Stimulated activated CD4-positive, alpha-beta T cell treated with anti-CD3 and anti-CD28 coated beads, Interleukin-2, amount 100 ng/mL, for 24 hours (primary cell): ENCODE measurements around the gene STAT1.
"Not testable (repeated sequence)": the region's sequence is repeated elsewhere in the genome, so short reads cannot be mapped to it uniquely, and the experiment has no call there.

Source experiments
- DNase-seq, 2 donors: peaks; one replicate each; pipeline ENCODE4 v3.0.0-alpha.2; 2020

Gene STAT1

DNA sequence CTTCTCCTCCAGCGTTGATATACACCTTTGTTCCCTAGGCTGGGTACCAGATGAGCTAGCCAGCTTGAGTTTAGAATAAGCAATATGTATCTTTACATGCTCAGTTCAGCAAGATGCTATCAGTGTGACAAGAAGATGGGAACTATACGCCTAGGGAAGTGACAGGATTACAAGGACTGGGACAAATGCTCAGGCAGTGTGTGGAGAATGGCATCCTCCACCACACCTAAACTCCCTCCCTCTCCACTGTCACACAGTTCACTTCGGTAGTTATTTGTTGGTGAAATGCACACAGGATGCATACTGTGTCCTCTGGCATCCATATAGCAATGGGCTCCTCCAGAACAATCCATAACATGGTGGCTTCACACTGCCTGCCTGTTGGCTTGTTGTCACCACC is 7.7 kb downstream of the STAT1 start:
- no peak for DNase-seq

DNA sequence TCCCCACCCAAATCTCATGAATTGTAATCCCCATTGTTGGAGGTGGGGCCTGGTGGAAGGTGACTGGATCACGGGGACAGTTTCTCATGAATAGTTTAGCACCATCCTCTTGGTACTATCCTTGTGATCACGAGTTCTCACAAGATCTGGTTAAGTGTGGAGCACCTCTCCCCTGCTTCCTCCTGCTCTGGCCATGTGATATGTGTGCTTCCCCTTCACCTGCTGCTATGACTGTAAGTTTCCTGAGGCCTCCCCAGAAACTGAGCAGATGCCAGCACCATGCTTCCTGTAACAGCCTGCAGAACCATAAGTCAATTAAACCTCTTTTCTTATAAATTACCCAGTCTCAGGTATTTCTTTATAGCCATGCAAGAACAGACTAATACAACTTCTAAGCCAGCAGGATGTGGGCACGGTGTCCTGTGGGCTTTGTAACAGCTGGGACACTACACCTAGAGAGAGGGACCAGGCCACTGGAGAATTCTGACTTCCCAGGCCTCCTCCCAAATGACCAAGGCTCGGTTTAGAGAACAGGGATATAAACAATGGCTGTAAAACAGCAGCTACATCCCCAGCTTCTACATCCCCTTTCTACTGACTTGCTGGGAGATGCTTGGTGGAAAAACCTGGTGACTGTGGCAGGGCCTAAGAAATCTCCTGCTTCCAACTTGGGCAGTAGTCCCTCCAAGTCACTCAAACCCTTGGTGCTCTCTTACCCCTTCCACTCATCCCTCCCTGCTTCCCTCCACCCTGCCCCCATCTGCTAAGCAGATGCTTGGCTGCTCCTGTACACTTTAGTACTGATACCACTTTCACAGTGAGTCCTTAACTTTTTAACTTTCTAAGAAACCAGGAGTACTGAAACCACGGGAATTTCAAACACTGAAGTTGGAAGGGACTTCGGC is 10.3 kb downstream of the STAT1 start:
- no peak for DNase-seq

DNA sequence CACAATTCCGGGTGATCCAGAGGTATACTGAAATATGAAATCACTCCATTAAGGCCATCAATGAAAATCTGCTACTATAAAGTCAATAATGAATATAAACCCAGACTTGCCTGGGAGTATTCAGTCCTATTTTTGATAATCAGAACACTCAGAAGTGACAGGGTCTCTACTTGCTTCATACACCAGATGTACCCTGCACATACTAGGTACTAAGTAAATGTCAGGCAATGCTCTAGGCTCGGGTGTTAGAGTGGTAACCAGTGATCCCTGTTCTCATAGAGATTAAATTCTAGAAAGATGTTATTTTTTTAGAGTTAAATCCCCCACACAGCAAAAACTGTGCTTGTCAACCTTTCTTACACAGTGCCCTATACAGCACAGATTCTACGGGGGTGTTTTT is 12.3 kb downstream of the STAT1 start:
- DNase-seq = no peak

DNA sequence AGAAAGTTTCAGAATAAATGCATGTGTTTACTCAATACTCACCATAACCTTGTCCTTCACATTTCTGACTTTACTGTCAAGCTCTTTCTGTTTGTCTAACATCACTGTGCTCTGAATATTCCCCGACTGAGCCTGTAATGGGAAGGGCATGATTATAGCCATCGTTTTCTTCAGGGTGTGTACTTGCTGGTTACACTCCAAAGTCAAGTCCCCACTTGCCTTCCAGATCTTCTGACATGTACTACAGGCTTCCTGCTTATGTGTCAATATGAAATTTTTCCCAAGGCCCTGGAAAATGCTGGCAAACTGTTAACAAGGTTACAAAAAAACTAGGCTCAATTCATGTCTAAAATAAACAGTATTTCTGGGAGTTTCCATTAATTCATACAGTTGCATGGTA is 12.9 kb downstream of the STAT1 start:
- no peak for DNase-seq

DNA sequence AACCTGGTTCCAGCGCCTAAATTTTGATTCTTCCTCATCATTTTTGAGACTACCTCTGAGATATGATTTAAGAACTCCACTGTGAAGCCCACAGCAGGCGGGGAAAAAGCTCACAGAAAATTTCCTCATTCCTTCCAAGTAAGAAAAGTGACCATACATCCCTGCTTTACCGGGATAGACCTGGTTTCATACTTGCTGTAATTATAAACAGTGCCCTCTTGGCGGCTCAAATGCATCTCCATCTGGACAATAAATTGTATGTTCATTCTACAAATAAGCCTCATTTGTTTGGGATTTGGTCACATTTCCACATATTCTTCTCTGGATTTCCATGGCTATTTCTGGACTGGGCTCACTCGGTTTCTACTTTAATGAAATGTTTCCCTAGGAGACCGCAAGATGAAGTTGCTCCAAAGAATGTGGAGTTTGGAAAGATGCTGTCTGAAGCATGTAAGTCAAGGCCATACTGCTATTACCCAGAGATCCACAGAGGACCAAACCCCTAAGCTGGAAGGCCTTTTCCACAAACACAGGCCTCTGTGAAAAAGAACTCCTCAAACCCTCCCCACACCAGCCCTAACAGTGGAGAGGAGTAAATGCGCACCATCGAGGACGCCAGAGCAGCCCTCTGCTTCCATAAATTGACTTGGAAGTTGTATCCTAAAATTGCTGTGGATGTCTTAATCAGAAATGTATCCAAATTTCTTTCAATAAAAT is 13.9 kb downstream of the STAT1 start:
- no peak for DNase-seq

DNA sequence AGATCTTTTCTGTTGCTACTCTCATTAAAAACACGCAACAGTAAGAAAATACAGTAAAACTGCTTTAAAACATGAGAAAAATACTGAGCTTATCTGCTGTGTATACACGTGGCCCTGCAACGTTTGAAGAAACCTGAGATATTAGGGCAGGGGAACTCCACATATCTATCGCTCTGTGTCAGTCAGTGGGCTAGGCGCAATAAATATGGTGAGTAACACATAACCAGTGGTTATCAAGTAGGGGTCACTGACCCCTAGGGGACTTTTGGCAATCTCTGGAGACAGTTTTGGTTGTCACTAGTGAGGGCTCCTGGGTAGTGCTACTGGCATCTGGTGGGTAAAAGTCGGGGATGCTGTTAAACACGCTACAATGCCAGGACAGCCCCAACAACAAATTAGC is 14.9 kb downstream of the STAT1 start:
- no peak for DNase-seq

DNA sequence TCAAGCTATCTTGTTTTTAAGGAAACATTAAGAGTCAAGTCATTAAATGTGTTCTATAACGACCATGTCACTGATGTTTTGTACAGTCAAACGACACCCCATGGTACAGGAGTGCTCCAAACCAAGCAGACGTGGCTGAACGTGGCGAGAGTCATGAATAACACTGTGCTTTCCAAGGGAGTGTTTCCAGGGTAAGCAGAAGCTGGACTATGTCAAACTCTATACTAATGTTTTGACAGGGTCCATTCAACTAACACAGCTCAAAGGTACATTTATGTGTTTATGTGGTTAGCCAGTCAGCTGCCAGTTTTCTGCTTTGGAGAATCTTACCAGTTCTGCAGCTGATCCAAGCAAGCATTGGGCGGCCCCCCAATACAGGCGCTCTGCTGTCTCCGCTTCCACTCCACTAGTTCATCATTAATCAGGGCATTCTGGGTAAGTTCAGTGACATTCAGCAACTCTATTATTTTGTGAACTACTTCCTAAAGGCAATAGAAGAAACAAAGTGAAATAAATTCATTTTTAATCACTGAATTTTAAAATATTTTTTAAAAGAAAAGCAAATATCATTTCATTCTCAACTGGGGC is 16.4 kb downstream of the STAT1 start:
- DNase-seq = no peak

DNA sequence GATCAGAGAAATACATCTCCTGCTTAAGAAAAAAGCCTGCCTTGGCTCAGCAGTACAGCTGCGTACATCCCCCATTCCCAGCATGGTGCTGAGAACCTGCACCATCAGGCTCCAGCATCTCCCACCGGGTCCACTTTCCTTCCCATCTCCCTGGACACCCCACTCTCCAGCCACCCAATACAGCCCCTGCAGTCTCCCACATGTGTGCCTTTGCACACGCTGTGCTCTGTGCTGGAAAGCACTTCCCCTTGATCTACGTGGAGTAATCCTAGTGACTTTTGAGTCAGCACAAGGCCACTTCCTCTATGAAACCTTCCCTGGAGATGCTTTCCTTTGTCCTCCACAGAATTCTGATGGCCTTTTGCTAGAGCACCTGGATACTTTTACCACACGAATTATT is 17.0 kb downstream of the STAT1 start:
- DNase-seq = no peak

DNA sequence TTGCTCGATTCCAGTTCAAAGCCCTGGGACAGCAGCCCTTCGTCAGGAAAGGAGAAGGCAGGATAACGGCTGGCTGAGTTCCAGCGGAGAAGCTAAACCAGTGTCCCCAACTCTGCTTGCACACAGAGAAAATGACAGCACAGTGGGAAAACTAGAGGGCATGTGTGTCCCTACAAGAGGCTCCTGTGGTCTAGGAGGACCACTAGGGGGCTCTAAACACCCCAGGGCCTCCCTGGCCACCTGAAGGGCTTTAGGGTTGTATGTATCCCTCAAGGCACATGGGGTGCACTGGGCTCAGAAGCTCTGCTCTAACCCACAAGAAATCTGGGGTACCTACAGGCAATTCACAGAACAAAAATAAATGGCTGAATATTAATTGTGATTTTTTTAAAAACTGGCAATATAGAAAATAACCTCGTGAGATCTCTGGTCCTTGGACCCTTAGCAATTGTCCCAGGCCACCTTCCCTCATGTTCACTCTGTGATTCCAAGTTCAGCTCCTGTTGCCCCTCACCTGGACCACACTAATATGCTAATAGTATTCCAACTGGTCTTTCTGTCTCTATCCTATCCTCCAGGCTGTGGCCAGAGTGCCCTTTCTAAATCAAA is 17.5 kb downstream of the STAT1 start:
- DNase-seq = no peak

DNA sequence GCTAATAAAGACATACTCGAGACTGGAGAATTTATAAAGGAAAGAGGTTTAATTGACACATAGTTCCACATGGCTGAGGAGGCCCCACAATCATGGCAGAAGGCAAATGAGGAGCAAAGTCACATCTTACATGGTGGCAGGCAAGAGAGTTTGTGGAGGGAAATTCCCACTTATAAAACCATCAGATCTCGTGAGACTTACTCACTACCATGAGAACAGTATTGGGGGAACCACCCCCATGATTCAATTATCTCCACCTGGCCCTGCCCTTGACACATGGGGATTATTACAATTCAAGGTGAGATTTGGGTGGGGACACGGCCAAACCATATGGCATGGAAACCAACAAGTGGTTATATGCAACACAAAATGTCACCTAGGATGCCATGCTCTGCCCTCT is 18.7 kb downstream of the STAT1 start:
- not testable (repeated sequence) for DNase-seq

DNA sequence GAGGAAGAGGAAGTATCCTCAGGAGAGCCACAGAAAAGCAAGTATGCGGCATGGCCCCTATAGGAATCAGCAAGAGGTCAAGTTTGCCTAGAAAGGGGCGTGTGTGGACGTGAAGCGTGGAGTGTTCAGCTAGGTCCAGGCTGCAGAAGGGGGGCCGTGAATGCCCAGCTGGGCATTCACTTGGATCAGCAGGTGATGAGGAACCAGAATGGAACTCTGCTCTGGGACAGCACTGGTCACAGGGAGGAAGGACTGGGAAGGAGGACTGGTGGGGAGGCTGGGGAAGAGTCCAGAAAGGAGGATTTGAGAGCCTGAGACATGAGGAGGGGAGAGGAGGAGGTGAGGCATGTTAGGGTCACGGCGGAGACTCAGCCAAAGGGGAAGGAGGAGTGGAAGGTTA is 19.8 kb downstream of the STAT1 start:
- no peak for DNase-seq

DNA sequence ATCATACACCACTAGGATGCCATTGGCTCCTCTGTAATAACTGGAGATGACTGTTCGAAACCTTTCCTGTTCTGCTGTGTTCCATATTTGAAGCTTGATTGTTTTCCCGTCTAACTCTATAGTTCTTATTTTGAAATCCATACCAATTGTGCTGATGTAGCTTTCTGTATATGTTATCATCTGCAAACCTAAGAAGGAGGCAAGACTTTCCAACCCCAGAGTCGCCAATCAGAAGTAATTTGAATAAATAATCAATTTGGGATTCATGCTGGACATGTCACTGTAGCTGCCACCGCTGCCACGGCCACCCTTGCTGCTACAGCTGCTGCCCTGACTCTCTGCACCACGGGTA is 20.7 kb downstream of the STAT1 start:
- no peak for DNase-seq

DNA sequence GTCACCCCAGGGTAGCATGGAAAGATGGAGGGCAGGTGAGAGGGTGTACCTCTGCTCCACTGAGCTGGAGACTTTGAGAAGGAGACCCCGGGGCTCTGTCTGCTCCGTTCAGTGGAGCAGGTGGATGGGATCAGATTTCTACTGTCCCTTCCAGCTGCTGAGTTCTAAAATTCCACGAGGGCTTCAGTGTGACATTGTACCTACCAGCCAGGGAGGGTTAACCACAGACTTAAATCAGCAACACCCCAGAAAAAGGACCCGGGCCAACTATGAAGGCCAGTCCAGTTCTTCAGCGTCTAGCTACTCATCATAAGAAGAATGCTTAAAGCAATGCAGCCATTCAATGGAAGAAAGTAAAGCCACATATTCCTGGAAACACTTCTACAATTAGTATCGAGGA is 23.8 kb downstream of the STAT1 start:
- no peak for DNase-seq

DNA sequence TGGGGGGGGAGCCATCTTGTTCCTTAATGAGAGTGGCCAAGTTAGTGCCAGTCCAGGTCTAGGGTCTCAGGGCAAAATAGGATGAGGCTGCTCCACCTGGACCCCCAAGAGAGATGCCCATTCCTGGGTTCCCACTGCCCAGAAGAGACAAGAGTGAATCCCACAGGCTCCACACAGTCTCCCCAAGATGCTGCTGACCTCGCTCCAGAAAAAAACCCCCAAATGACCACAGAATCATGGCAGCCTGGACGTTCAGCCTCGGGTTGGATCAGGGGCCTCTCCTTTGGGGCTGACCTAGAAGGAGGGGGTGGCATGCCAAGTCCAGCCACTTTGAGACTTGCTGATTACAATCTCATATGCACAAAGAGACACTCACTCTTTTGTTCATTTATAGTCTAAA is 25.1 kb downstream of the STAT1 start:
- DNase-seq = no peak

DNA sequence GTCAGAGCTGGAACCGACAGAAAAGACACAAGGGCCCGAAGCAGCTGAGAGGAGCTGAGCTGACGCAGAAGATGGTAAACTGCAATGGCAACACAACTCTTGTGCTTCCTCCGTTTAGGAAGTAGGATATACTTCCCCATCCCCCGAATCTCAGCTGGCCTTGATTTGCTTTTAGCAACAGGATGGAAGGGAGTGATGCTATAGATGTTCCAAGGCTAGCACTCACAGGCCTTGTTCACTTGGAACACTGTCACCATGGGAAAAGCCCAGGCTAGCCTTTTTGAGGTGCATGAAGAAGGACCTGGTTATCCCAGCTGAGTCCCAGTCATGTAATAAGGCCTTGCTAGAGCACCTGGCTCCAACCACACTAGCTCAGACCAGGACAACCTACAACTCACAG is 26.0 kb downstream of the STAT1 start:
- no peak for DNase-seq

DNA sequence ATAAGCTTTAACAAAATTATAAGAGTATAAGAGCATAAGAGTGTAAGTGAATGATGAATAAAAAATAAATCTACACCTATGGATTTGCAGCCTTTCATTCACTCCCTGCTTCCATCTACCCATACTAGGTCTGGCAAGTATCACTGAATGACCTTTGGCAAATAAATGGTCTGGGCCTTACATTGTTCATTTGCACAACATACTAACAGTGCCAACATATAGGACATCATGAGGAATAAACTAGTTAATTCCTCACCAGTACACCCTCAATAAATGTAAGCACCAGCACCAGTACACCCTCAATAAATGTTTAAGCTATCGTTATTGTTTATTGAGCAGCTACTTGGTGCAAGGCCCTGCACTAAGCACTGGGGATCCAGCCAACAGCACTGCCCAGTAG is 26.9 kb downstream of the STAT1 start:
- no peak for DNase-seq

DNA sequence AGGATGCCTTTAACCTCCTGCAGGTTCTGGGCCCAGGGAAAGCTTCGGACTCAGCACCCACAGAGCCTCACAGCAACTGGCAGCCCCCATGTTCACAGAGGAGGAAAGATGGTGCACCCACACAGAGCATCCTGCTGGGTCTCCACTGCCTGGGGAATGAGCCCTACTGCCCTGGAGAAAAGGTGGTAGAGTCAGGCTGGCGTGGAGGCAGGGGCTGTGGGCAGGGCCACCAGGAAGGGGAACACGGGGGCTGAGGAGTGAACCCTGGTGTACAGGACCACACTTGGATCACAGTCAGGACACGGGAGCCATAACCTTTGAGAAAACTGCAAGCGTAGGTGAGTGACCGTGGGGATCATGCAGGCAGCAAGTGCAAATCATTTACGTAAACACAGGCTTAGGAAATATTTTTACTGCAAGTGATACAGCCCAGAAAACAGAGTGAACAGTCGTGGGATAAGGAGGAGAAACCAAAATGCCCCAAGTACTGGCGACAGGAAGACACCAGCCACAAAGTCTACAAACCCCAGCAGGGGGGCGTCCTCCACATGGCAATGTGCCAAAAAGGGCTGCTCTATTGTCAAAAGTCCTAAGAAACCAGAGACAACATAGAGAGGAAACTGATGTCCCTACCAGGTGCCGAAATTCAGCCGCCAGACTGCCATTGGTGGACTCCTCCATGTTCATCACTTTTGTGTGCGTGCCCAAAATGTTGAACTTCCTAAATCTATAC is 27.6 kb downstream of the STAT1 start:
- no peak for DNase-seq

DNA sequence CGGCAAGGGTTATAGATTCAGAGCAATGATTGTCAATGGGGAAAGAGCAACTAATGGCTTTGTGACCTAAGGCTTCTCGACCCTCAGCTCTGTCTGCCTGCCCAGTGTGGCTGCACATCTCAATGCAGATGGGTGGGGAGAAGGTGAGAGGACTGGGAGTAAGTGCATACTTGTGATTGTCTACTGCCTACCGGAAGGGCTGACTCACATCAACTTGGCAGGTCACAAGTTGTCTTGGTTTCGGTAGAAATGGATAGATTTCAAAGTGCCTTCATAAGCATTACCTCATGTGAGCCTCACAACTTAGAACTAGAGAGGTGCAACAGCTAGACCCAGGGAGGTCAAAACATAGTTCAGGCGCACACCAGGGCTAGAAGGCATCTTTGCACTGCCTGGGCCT is 29.4 kb downstream of the STAT1 start:
- no peak for DNase-seq

DNA sequence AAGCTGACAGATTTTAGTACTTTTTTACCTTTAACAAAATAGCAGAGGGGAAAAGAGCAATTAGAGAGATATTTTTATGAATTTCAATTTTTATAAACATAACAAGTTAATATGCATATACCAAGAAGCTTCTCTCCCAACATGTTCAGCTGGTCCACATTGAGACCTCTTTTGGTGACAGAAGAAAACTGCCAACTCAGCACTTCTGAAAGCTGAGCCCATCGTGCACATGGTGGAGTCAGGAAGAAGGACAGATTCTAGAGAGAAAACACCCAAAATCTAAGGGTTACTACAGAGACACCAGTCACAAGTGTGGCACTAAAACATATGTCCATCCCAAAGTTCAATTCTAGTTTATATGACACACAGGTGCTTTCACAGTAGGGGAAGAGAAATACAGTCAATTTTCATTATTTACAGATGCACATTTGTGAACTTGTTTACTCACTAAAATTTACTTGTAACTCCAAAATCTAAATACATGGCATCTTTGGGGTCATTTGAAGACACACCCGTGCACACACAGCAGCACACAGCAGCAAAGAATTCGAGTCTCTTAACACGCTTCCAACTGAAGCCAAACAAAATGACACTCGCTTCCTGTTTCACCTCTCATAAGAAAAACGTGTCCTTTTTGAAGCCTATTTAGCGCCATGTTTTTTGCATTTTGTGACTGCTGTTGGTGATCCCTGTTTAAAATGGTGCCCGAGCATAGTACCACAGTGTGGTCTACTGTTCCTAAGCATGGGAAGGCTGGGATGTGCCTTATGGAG is 31.5 kb downstream of the STAT1 start:
- no peak for DNase-seq

DNA sequence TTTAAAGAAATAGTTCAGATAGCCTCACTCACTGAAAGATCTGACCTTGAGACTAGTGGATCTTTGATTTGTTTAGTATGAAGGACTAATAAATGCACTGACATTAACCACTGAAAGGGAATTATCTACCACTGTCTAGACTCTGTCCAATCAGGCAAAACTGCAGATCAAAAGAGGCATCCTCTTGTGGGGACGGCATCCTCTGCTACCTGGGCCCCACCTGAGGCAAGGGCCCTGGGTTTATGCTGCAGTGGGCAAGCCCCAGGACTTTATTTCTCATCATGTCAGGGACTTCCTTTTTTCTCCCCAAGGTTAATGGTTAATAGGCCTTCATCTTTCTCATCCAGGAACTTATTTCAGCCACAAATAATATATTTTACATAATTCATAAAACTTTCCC is 32.2 kb downstream of the STAT1 start:
- DNase-seq = no peak

DNA sequence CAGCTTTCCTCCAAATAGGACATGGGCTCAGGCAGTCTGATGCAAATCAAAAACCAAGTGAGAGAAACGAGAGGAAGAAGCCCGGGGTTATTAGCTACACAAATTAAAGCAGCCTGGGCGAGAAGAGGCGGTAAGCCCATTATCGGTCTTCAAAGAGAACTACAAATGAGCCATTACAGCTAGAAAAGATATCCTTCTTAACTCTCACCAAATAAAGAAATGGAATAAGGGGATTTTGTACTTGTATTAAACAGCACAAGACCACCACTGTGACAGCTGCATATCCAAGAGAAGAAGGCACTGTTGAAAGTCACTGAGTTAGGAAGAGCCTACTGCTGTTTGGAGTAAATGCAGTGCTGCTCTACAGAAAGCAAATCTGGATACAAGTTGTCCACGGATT is 32.6 kb downstream of the STAT1 start:
- DNase-seq = no peak

DNA sequence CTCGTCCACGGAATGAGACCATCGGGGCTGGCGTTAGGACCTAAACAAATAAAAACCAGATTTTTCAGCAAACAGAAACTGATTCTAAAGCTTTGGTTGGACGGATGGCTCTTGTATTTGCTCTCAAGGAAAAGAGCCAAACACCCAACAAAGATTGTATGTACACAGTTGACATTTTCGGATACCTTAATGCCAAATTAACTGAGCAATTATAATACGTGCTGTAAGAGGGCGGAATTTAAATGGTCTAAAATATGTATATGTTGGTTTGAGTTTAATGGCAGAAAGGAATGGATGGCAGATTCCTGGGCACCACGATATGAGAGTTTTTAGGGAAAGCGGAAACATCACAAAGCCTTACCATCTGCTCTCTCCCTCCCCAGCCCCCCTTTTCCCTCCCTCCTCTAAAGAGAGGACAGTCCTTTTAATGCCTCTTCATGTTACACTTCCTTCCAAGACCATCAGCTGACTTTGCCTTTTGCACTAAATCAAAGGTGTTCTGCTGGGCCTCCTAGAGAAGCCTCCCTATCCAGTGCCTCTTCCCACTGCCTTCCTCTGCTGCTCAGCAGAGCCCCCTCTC is 33.3 kb downstream of the STAT1 start:
- no peak for DNase-seq
